AG09319 (cell line): ENCODE measurements around the gene UPP2.

Experiments
- DNase-seq: peaks from one replicate; pipeline ENCODE4 v3.0.0-alpha.2; 2010; ENCODE audit warnings: low read depth; ENCODE audit errors: extremely low read depth
- CTCF ChIP-seq: IDR thresholded peaks from 2 replicates; pipeline ENCODE4 v1.5.1; 2011; ENCODE audit warnings: low read depth, mild to moderate bottlenecking, inconsistent platforms, low read length, moderate library complexity

UPP2 gene

GRCh38 chr2:158095269-158095668, 6.4 kb upstream of the UPP2 start:
- no peak for DNase-seq
- TF ChIP-seq CTCF, result no peak

DNA sequence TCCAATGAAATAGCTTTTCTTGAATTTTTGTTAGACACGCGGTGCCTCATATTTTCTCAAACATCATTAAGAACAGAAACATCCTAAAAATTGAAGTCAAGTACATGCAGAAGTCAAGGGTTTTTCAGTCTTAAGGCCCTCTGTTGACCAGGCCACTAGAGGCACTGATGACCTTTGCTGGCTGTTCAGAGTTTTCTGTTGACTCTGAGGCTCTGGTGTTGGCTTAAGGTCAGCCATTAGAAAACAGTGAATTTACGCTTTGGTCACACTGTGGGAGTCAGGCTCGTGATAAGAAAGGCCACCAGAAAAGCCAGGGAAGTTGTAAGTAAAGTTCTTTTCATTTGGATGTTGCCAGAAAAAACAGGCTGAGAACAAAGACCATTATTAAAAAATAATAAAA, 5.8 kb upstream of the UPP2 start:
- DNase-seq, result no peak

GRCh38 chr2:158097481-158097880, 4.2 kb upstream of the UPP2 start:
- DNase-seq, result no peak
- TF ChIP-seq CTCF, result no peak

More for the DNA sequence above, 5.8 kb upstream of the UPP2 start:
- no peak for TF ChIP-seq CTCF

GRCh38 chr2:158098178-158098577, 3.5 kb upstream of the UPP2 start:
- DNase-seq, result no peak
- TF ChIP-seq CTCF, result no peak

DNA sequence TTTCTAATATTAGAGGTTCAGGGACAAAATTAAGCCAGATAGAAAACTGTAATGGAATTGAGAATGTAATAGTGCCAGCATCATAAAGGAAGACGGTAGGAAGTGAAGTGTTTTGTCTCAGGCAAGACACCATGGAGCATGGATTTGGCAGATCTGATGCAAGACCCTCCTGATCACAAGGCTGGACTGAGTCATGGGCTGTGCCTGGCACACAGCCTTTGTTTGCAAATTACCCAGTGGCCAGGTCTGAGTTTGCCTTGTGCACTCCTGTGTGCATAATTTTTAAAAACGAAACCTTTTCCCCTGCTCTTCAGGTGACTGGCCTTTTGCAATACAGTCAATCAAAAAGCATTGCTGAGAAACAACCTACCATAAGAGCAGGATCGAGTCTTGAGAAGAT, 2.0 kb upstream of the UPP2 start:
- DNase-seq, result no peak
- TF ChIP-seq CTCF, result no peak

GRCh38 chr2:158100411-158100810, 1.3 kb upstream of the UPP2 start:
- no peak for DNase-seq
- TF ChIP-seq CTCF, result no peak

DNA sequence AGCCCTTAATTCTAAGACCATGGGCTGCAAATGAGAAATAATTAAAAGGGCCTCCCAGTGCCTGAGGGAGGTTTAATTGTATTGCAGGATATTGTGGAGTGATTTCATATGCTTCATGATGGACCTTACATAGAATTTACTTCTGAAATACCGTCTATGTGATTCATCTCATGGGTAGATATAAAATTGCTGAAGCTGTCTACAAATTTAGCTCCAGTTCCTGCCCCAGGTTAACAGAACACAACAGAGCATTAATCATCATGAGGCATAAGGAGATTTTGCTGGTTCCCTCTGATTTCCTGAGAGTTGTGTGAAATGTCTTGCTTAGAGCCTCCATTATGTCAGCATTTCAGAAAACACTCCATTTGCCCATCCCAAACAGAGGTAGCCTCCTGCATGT, 770 bp downstream of the UPP2 start:
- no peak for DNase-seq
- no peak for TF ChIP-seq CTCF
